Endometrium (tissue), 2 donors: Measurements from ENCODE around the gene LDLRAD3.
"Not testable (repeated sequence)": the region's sequence is repeated elsewhere in the genome, so short reads cannot be mapped to it uniquely, and the experiment has no call there.

Source experiments
- FAIRE-seq: peaks from 2 replicates; lab custom pipeline; 2012; peaks lifted over from hg19 to GRCh38; lab: Jason Lieb, UNC
- donor health status: control.
- donor health status: control.

Gene LDLRAD3

GRCh38 chr11:36164506-36165250, 220.8 kb downstream of the LDLRAD3 start:
- no peak for FAIRE-seq

GRCh38 chr11:36165621-36166397, 221.9 kb downstream of the LDLRAD3 start:
- FAIRE-seq, result no peak

GRCh38 chr11:36167073-36167472, 223.2 kb downstream of the LDLRAD3 start:
- no peak for FAIRE-seq

GRCh38 chr11:36167729-36168128, 223.9 kb downstream of the LDLRAD3 start:
- FAIRE-seq, result no peak

- FAIRE-seq, result no peak
These were observed 234.0 kb downstream of the LDLRAD3 start for GRCh38 chr11:36177836-36178235.

- no peak for FAIRE-seq
These were observed 242.7 kb downstream of the LDLRAD3 start for GRCh38 chr11:36186340-36187175.

GRCh38 chr11:36187622-36188021, 243.8 kb downstream of the LDLRAD3 start:
- FAIRE-seq, result no peak

GRCh38 chr11:36189735-36190134, 245.9 kb downstream of the LDLRAD3 start:
- FAIRE-seq, result not testable (repeated sequence)

- FAIRE-seq, result no peak
These were observed 248.1 kb downstream of the LDLRAD3 start for GRCh38 chr11:36191941-36192340.

- FAIRE-seq, result no peak
These were observed 248.8 kb downstream of the LDLRAD3 start for GRCh38 chr11:36192425-36193289.

GRCh38 chr11:36193290-36193619, 249.4 kb downstream of the LDLRAD3 start:
- FAIRE-seq, result no peak

GRCh38 chr11:36193721-36194120, 249.9 kb downstream of the LDLRAD3 start:
- no peak for FAIRE-seq

- FAIRE-seq, result peak; percentile 48
These were observed 251.9 kb downstream of the LDLRAD3 start for GRCh38 chr11:36195496-36196354.

GRCh38 chr11:36196411-36196998, 252.6 kb downstream of the LDLRAD3 start:
- FAIRE-seq, result no peak

- FAIRE-seq, result no peak
These were observed 257.5 kb downstream of the LDLRAD3 start for GRCh38 chr11:36201411-36201810.

GRCh38 chr11:36205536-36205935, 261.7 kb downstream of the LDLRAD3 start:
- no peak for FAIRE-seq

- no peak for FAIRE-seq
These were observed 266.7 kb downstream of the LDLRAD3 start for GRCh38 chr11:36210529-36210928.

GRCh38 chr11:36211761-36212430, 268.0 kb downstream of the LDLRAD3 start:
- no peak for FAIRE-seq

- FAIRE-seq, result no peak
These were observed 268.9 kb downstream of the LDLRAD3 start for GRCh38 chr11:36212564-36213392.
